Activated B cell treated with CpG ODN at 0.5 μM for 24 hours (primary cell): ENCODE measurements around the gene ERAL1. TPM values are rescaled to one million over a fixed set of nuclear protein-coding genes. Genes with fewer than 3 reads are reported as not detected.

Experiments used
- ATAC-seq: fragments of 200-7000 bp; cut with Tn5 transposase; one replicate; pipeline ENCODE4 v1.10.0; 2021; ENCODE audit warnings: low read depth, mild to moderate bottlenecking, moderate library complexity
- CTCF ChIA-PET: fragments of 350-600 bp; sonication (Branson Sonifier 250); formaldehyde crosslinking; loops from one replicate; lab custom pipeline; 2021; ENCODE audit warnings: antibody characterized with exemption; lab: Charles Lee
- POLR2A ChIA-PET: fragments of 350-600 bp; sonication (Branson Sonifier 250); formaldehyde crosslinking; loops from one replicate; lab custom pipeline; 2021; ENCODE audit warnings: antibody characterized with exemption; lab: Charles Lee
- DNase-seq: peaks from one replicate; pipeline ENCODE4 v3.0.0; 2022
- H3K27ac Mint-ChIP-seq: one replicate; pipeline ENCODE4 v1.8.0; 2020; ENCODE audit warnings: mixed read lengths
- H3K27me3 Mint-ChIP-seq: one replicate; pipeline ENCODE4 v1.8.0; 2021; ENCODE audit warnings: mixed read lengths
- H3K36me3 Mint-ChIP-seq: one replicate; pipeline ENCODE4 v1.8.0; 2021; ENCODE audit warnings: low read depth, mixed read lengths
- H3K4me1 Mint-ChIP-seq: one replicate; pipeline ENCODE4 v1.8.0; 2021; ENCODE audit warnings: mixed read lengths
- H3K4me3 Mint-ChIP-seq: one replicate; pipeline ENCODE4 v1.8.0; 2020; ENCODE audit warnings: mild to moderate bottlenecking, mixed read lengths
- H3K9me3 Mint-ChIP-seq: one replicate; pipeline ENCODE4 v1.8.0; 2020; ENCODE audit warnings: mixed read lengths
- intact Hi-C: fragments of 100-400 bp; cut with micrococcal nuclease; formaldehyde crosslinking; loops from one replicate; pipeline ENCODE4 v1.15.1; 2024
- total RNA-seq: library from RNA; stranded (reverse); gene quantifications from 2 replicates; pipeline ENCODE4 v1.2.3, GENCODE V29; 2022
- TF ChIP-seq, protein P1 (sequence below): fragments of 200-600 bp; IDR thresholded peaks from one replicate; pipeline ENCODE4 v1.8.0; 2022; ENCODE audit warnings: antibody characterized with exemption, mild to moderate bottlenecking

Gene ERAL1
- total RNA-seq, 1 donor from 2014 or later = 47.6 TPM

- TF ChIP-seq, protein P1, sequence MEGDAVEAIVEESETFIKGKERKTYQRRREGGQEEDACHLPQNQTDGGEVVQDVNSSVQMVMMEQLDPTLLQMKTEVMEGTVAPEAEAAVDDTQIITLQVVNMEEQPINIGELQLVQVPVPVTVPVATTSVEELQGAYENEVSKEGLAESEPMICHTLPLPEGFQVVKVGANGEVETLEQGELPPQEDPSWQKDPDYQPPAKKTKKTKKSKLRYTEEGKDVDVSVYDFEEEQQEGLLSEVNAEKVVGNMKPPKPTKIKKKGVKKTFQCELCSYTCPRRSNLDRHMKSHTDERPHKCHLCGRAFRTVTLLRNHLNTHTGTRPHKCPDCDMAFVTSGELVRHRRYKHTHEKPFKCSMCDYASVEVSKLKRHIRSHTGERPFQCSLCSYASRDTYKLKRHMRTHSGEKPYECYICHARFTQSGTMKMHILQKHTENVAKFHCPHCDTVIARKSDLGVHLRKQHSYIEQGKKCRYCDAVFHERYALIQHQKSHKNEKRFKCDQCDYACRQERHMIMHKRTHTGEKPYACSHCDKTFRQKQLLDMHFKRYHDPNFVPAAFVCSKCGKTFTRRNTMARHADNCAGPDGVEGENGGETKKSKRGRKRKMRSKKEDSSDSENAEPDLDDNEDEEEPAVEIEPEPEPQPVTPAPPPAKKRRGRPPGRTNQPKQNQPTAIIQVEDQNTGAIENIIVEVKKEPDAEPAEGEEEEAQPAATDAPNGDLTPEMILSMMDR = no peak
- ATAC-seq = peak; percentile 100
- H3K4me1 Mint-ChIP-seq = peaks cover 31% of the 10 kb centered on the region
- POLR2A ChIA-PET = interaction anchor here (1.0 to 2.9 kb wide), 3 partner anchors 59 to 93 kb away, joined by 4 to 7 read pairs (median 5); partner anchors contain the start of gene RPL23A
- no peaks in the 10 kb centered on the region for H3K27me3 Mint-ChIP-seq
- CTCF ChIA-PET = interaction anchor here (0.7 to 4.1 kb wide), 2 partner anchors 47 to 747 kb away, joined by 3 to 16 read pairs; no protein-coding TSS in a partner anchor
- peak; percentile 89 for DNase-seq
- intact Hi-C loops = loop anchor here (1.0 to 5.0 kb wide), 7 partner anchors 31 to 150 kb away; partner anchors contain the start of genes DHRS13, FAM222B, NEK8 and RPL23A
- H3K36me3 Mint-ChIP-seq = peaks cover 5% of the 10 kb centered on the region
- peak overlapping the region; percentile 83 for H3K27ac Mint-ChIP-seq
- peak overlapping the region; percentile 87 for H3K4me3 Mint-ChIP-seq
- no peaks in the 10 kb centered on the region for H3K9me3 Mint-ChIP-seq
Observed at GRCh38 chr17:28812091-28812747, 42.6 kb upstream of the ERAL1 start.

- ATAC-seq (peak; percentile 36), DNase-seq (no peak)
- TF ChIP-seq, protein P1 = no peak
- peak overlapping the region; percentile 83 for H3K27ac Mint-ChIP-seq
- peaks cover 3% of the 10 kb centered on the region for H3K36me3 Mint-ChIP-seq
- intact Hi-C loops = loop anchor here (1.0 to 5.0 kb wide), 7 partner anchors 30 to 151 kb away; partner anchors contain the start of genes DHRS13, FAM222B, NEK8 and RPL23A
- H3K4me1 Mint-ChIP-seq = peaks cover 29% of the 10 kb centered on the region
- ChIA-PET POLR2A (interaction anchor here (0.7 to 2.9 kb wide), 4 partner anchors 58 to 442 kb away, joined by 4 to 7 read pairs (median 6); partner anchors contain the start of gene RPL23A), CTCF (interaction anchor here (4.1 kb wide), 1 partner anchor 48 kb away, joined by 16 read pairs; no protein-coding TSS in a partner anchor)
- peak overlapping the region; percentile 87 for H3K4me3 Mint-ChIP-seq
- no peaks in the 10 kb centered on the region for H3K9me3 Mint-ChIP-seq
- no peaks in the 10 kb centered on the region for H3K27me3 Mint-ChIP-seq
Observed at GRCh38 chr17:28812748-28813377, 42.0 kb upstream of the ERAL1 start.

- ChIA-PET CTCF (no interaction called here), POLR2A (no interaction called here)
- H3K27ac Mint-ChIP-seq = no peak overlapping the region
- no peak for DNase-seq
- TF ChIP-seq, protein P1 = no peak
- peaks cover 9% of the 10 kb centered on the region for H3K4me1 Mint-ChIP-seq
- H3K36me3 Mint-ChIP-seq = no peaks in the 10 kb centered on the region
- no peaks in the 10 kb centered on the region for H3K27me3 Mint-ChIP-seq
- no peaks in the 10 kb centered on the region for H3K9me3 Mint-ChIP-seq
- no peak for ATAC-seq
- intact Hi-C loops = no loop called here
- H3K4me3 Mint-ChIP-seq = no peak overlapping the region
Observed at GRCh38 chr17:28816540-28816939, 38.3 kb upstream of the ERAL1 start.

- no peaks in the 10 kb centered on the region for H3K4me1 Mint-ChIP-seq
- ChIA-PET CTCF (interaction anchor here (0.7 kb wide), 1 partner anchor 60 kb away, joined by 3 read pairs; no protein-coding TSS in a partner anchor), POLR2A (no interaction called here)
- DNase-seq = no peak
- intact Hi-C loops = no loop called here
- no peak overlapping the region for H3K27ac Mint-ChIP-seq
- H3K9me3 Mint-ChIP-seq = no peaks in the 10 kb centered on the region
- H3K27me3 Mint-ChIP-seq = no peaks in the 10 kb centered on the region
- no peaks in the 10 kb centered on the region for H3K36me3 Mint-ChIP-seq
- ATAC-seq = no peak
- no peak overlapping the region for H3K4me3 Mint-ChIP-seq
- TF ChIP-seq, protein P1 = no peak
Observed at GRCh38 chr17:28818819-28819221, 36.0 kb upstream of the ERAL1 start.

- POLR2A ChIA-PET = no interaction called here
- ATAC-seq = no peak
- TF ChIP-seq, protein P1 = no peak
- DNase-seq = no peak
- H3K9me3 Mint-ChIP-seq = no peaks in the 10 kb centered on the region
- CTCF ChIA-PET = interaction anchor here (0.7 kb wide), 1 partner anchor 60 kb away, joined by 3 read pairs; no protein-coding TSS in a partner anchor
- H3K4me1 Mint-ChIP-seq = no peaks in the 10 kb centered on the region
- H3K27ac Mint-ChIP-seq = no peak overlapping the region
- intact Hi-C loops = no loop called here
- no peaks in the 10 kb centered on the region for H3K36me3 Mint-ChIP-seq
- H3K4me3 Mint-ChIP-seq = no peak overlapping the region
- H3K27me3 Mint-ChIP-seq = no peaks in the 10 kb centered on the region
Observed at GRCh38 chr17:28819582-28819981, 35.2 kb upstream of the ERAL1 start.
